ENCODE results near the gene MAP2K4.

DNA sequence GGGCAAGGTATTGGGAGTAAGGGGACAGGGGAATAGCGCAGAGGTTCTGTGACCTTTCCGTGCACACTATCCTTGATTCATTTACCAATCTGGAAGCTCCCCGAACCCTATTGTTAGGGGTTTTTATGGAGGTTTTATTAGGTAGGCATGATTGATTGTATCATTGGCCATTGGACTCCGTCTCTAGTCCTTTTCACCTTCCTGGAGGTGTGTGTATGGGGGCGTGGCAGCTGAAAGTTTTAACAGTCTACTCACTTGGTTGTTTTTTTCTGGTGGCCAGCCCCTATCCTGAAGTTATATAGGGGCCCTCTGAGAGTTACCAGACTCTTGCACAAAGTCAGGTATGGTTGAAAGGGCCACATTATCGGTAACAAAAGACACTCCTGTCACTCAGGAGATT lies 23.0 kb downstream of the MAP2K4 start:
- no peak for TF ChIP-seq FOSB (CRISPR knock-in tag; IDR thresholded peaks at IDR 0.05)
- no peak for TF ChIP-seq POLR2A (IDR thresholded peaks at IDR 0.05; ENCODE audit: low read length)
- TF ChIP-seq, protein P1, sequence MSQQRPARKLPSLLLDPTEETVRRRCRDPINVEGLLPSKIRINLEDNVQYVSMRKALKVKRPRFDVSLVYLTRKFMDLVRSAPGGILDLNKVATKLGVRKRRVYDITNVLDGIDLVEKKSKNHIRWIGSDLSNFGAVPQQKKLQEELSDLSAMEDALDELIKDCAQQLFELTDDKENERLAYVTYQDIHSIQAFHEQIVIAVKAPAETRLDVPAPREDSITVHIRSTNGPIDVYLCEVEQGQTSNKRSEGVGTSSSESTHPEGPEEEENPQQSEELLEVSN (IDR thresholded peaks at IDR 0.05; ENCODE audit: borderline replicate concordance, low read depth), result no peak
- TF ChIP-seq, protein P2, sequence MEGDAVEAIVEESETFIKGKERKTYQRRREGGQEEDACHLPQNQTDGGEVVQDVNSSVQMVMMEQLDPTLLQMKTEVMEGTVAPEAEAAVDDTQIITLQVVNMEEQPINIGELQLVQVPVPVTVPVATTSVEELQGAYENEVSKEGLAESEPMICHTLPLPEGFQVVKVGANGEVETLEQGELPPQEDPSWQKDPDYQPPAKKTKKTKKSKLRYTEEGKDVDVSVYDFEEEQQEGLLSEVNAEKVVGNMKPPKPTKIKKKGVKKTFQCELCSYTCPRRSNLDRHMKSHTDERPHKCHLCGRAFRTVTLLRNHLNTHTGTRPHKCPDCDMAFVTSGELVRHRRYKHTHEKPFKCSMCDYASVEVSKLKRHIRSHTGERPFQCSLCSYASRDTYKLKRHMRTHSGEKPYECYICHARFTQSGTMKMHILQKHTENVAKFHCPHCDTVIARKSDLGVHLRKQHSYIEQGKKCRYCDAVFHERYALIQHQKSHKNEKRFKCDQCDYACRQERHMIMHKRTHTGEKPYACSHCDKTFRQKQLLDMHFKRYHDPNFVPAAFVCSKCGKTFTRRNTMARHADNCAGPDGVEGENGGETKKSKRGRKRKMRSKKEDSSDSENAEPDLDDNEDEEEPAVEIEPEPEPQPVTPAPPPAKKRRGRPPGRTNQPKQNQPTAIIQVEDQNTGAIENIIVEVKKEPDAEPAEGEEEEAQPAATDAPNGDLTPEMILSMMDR (IDR thresholded peaks at IDR 0.05), result no peak
- no peak for TF ChIP-seq EP300 (IDR thresholded peaks at IDR 0.05)
- TF ChIP-seq RAD21 (conservative IDR thresholded peaks at IDR 0.05 in 1 of 2, IDR thresholded peaks at IDR 0.05 in 1 of 2), result no peak
- TF ChIP-seq KDM1A (IDR thresholded peaks at IDR 0.05; ENCODE audit: low read depth), result no peak
- TF ChIP-seq, protein P3, sequence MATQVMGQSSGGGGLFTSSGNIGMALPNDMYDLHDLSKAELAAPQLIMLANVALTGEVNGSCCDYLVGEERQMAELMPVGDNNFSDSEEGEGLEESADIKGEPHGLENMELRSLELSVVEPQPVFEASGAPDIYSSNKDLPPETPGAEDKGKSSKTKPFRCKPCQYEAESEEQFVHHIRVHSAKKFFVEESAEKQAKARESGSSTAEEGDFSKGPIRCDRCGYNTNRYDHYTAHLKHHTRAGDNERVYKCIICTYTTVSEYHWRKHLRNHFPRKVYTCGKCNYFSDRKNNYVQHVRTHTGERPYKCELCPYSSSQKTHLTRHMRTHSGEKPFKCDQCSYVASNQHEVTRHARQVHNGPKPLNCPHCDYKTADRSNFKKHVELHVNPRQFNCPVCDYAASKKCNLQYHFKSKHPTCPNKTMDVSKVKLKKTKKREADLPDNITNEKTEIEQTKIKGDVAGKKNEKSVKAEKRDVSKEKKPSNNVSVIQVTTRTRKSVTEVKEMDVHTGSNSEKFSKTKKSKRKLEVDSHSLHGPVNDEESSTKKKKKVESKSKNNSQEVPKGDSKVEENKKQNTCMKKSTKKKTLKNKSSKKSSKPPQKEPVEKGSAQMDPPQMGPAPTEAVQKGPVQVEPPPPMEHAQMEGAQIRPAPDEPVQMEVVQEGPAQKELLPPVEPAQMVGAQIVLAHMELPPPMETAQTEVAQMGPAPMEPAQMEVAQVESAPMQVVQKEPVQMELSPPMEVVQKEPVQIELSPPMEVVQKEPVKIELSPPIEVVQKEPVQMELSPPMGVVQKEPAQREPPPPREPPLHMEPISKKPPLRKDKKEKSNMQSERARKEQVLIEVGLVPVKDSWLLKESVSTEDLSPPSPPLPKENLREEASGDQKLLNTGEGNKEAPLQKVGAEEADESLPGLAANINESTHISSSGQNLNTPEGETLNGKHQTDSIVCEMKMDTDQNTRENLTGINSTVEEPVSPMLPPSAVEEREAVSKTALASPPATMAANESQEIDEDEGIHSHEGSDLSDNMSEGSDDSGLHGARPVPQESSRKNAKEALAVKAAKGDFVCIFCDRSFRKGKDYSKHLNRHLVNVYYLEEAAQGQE (IDR thresholded peaks at IDR 0.05), result no peak

Measured in A549 (cell line).